ENCODE measurements around the gene KIF1A. TPM values are rescaled to one million over a fixed set of nuclear protein-coding genes. Genes with fewer than 3 reads are reported as not detected.

The KIF1A gene
- total and polyA plus RNA-seq, 2 of the 13 experiments (the other 11 are each of a cell fraction or from before 2014, with no cell fraction given), result 0.01 TPM; not detected in 1

DNA sequence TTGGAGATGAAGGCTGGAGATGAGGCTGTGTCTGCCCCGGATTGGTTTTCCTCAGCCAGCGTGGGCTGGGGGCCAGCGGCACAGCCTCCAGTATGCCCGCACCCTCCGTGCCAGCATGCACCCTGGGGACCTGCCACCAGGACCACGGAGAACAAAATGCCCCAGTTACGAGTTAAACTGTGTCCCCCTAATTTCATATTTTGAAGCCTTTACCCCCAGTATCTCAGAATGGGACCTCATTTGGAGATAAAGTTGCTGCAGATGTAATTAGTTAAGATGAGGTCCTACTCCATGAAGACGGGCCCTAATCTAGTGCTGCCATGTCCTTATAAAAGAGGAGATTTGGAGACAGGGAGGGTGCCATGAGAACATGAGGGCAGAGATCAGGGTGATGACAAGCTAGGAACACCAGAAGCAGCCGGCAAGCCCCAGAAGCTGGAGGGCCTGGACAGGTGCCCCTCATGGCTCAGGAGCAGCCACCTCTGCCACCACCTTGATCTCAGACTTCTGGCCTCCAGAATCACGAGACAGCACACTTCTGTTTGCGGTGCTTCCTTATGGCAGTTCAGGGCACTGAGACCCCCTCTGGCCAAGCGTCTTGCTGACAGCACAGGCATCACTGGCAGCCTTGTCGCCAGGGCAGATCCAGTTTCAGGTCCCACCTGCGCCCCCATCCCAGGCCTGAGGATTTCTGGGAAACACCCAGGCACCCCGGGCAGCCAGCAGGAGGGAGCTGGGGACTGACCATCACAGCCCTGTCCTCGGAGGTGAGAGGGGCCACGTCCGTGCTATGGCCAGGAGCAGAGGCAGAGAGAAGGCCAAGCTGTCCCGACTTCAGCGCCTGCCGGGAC is 29.4 kb downstream of the KIF1A start (continued):
- TF ChIP-seq, protein P1, sequence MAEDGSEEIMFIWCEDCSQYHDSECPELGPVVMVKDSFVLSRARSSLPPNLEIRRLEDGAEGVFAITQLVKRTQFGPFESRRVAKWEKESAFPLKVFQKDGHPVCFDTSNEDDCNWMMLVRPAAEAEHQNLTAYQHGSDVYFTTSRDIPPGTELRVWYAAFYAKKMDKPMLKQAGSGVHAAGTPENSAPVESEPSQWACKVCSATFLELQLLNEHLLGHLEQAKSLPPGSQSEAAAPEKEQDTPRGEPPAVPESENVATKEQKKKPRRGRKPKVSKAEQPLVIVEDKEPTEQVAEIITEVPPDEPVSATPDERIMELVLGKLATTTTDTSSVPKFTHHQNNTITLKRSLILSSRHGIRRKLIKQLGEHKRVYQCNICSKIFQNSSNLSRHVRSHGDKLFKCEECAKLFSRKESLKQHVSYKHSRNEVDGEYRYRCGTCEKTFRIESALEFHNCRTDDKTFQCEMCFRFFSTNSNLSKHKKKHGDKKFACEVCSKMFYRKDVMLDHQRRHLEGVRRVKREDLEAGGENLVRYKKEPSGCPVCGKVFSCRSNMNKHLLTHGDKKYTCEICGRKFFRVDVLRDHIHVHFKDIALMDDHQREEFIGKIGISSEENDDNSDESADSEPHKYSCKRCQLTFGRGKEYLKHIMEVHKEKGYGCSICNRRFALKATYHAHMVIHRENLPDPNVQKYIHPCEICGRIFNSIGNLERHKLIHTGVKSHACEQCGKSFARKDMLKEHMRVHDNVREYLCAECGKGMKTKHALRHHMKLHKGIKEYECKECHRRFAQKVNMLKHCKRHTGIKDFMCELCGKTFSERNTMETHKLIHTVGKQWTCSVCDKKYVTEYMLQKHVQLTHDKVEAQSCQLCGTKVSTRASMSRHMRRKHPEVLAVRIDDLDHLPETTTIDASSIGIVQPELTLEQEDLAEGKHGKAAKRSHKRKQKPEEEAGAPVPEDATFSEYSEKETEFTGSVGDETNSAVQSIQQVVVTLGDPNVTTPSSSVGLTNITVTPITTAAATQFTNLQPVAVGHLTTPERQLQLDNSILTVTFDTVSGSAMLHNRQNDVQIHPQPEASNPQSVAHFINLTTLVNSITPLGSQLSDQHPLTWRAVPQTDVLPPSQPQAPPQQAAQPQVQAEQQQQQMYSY (CRISPR knock-in tag; IDR thresholded peaks at IDR 0.05), result no peak
- no peak for TF ChIP-seq CC2D1A (CRISPR knock-in tag; IDR thresholded peaks at IDR 0.05)
- no peak for TF ChIP-seq ZNF816 (CRISPR knock-in tag; IDR thresholded peaks at IDR 0.05; ENCODE audit: borderline replicate concordance)
- no peak for TF ChIP-seq PCBP1 (IDR thresholded peaks at IDR 0.05; ENCODE audit: borderline replicate concordance, low read depth, low read length)
- no peak for TF ChIP-seq ZSCAN31 (CRISPR knock-in tag; IDR thresholded peaks at IDR 0.05; ENCODE audit: low read depth)
- TF ChIP-seq, protein P2, sequence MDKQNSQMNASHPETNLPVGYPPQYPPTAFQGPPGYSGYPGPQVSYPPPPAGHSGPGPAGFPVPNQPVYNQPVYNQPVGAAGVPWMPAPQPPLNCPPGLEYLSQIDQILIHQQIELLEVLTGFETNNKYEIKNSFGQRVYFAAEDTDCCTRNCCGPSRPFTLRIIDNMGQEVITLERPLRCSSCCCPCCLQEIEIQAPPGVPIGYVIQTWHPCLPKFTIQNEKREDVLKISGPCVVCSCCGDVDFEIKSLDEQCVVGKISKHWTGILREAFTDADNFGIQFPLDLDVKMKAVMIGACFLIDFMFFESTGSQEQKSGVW (CRISPR knock-in tag; IDR thresholded peaks at IDR 0.05; ENCODE audit: borderline replicate concordance), result no peak
- no peak for TF ChIP-seq GPBP1L1 (CRISPR knock-in tag; IDR thresholded peaks at IDR 0.05)
- TF ChIP-seq ZNF207 (IDR thresholded peaks at IDR 0.05; ENCODE audit: borderline replicate concordance), result no peak
- TF ChIP-seq BATF2 (CRISPR knock-in tag; IDR thresholded peaks at IDR 0.05), result no peak
- no peak for TF ChIP-seq REL (CRISPR knock-in tag; conservative IDR thresholded peaks at IDR 0.05)
- no peak for TF ChIP-seq ZNF607 (CRISPR knock-in tag; IDR thresholded peaks at IDR 0.05; ENCODE audit: borderline replicate concordance)
- no peak for TF ChIP-seq ONECUT2 (CRISPR knock-in tag; IDR thresholded peaks at IDR 0.05)
- no peak for TF ChIP-seq MAF1 (CRISPR knock-in tag; IDR thresholded peaks at IDR 0.05; ENCODE audit: borderline replicate concordance)
